H9 (cell line): ENCODE data around the gene TFCP2. TPM values are rescaled to one million over a fixed set of nuclear protein-coding genes. Genes with fewer than 3 reads are reported as not detected.

ENCODE experiments used
- DNase-seq: peaks from one replicate; pipeline ENCODE4 v3.0.0-alpha.2; 2017
- H2AFZ ChIP-seq: one replicate; pipeline ENCODE4 v1.6.1; 2013; ENCODE audit warnings: mild to moderate bottlenecking, low read length, control low read depth, moderate library complexity
- H2AK5ac ChIP-seq: 2 replicates; pipeline ENCODE4 v1.6.1; 2013; ENCODE audit warnings: low read length, control low read depth, mixed read lengths; ENCODE audit not compliant: insufficient read length
- H2BK120ac ChIP-seq: one replicate; pipeline ENCODE4 v1.6.1; 2013; ENCODE audit warnings: low read depth, mild to moderate bottlenecking, low read length, control low read depth, inconsistent platforms; ENCODE audit not compliant: poor library complexity, severe bottlenecking
- H2BK12ac ChIP-seq: 2 replicates; pipeline ENCODE4 v1.6.1; 2013; ENCODE audit warnings: low read length, control low read depth, mixed read lengths, low read depth; ENCODE audit not compliant: insufficient read length
- H2BK15ac ChIP-seq: 2 replicates; pipeline ENCODE4 v1.6.1; 2013; ENCODE audit warnings: low read depth, low read length, control low read depth
- H2BK20ac ChIP-seq: one replicate; pipeline ENCODE4 v1.6.1; 2013; ENCODE audit warnings: low read depth, mild to moderate bottlenecking, low read length, control low read depth, inconsistent platforms; ENCODE audit not compliant: poor library complexity, severe bottlenecking
- H2BK5ac ChIP-seq: 2 replicates; pipeline ENCODE4 v1.6.1; 2013; ENCODE audit warnings: low read length, control low read depth, mixed read lengths; ENCODE audit not compliant: insufficient read length
- H3K14ac ChIP-seq: 2 replicates; pipeline ENCODE4 v1.6.1; 2013; ENCODE audit warnings: low read length, control low read depth; ENCODE audit not compliant: insufficient read depth
- H3K18ac ChIP-seq: 2 replicates; pipeline ENCODE4 v1.6.1; 2013; ENCODE audit warnings: low read depth, mild to moderate bottlenecking, mixed read lengths, low read length, control low read depth; ENCODE audit not compliant: insufficient read length
- H3K23ac ChIP-seq: 2 replicates; pipeline ENCODE4 v1.6.1; 2013; ENCODE audit warnings: low read length, control low read depth, mixed read lengths, low read depth; ENCODE audit not compliant: insufficient read length
- H3K23me2 ChIP-seq: 2 replicates; pipeline ENCODE4 v1.6.1; 2013; ENCODE audit warnings: low read depth, mild to moderate bottlenecking, mixed read lengths, low read length, control low read depth; ENCODE audit not compliant: insufficient read length, poor library complexity, severe bottlenecking
- H3K27ac ChIP-seq: 2 replicates; pipeline ENCODE4 v1.5.1; 2013; ENCODE audit warnings: low read length, control low read depth, mixed read lengths, low read depth; ENCODE audit not compliant: insufficient read length
- H3K27me3 ChIP-seq: 2 replicates; pipeline ENCODE4 v1.6.1; 2013; ENCODE audit warnings: low read length, control low read depth, inconsistent platforms; ENCODE audit not compliant: insufficient read depth
- H3K4ac ChIP-seq: 2 replicates; pipeline ENCODE4 v1.6.1; 2013; ENCODE audit warnings: low read depth, mild to moderate bottlenecking, control low read depth, inconsistent platforms, low read length, moderate library complexity
- H3K4me1 ChIP-seq: 2 replicates; pipeline ENCODE4 v1.6.1; 2013; ENCODE audit warnings: low read length, control low read depth, inconsistent platforms; ENCODE audit not compliant: insufficient read depth
- H3K4me2 ChIP-seq: 2 replicates; pipeline ENCODE4 v1.6.1; 2013; ENCODE audit warnings: low read length, control low read depth, mixed read lengths; ENCODE audit not compliant: insufficient read length, insufficient read depth
- H3K56ac ChIP-seq: 2 replicates; pipeline ENCODE4 v1.6.1; 2013; ENCODE audit warnings: low read depth, mild to moderate bottlenecking, mixed read lengths, low read length, control low read depth; ENCODE audit not compliant: insufficient read length
- H3K79me1 ChIP-seq: 2 replicates; pipeline ENCODE4 v1.6.1; 2013; ENCODE audit warnings: low read depth, mild to moderate bottlenecking, moderate library complexity, low read length, control low read depth, inconsistent platforms; ENCODE audit not compliant: insufficient read depth, poor library complexity, severe bottlenecking
- H3K79me2 ChIP-seq: 2 replicates; pipeline ENCODE4 v1.6.1; 2013; ENCODE audit warnings: low read length, control low read depth, inconsistent platforms; ENCODE audit not compliant: insufficient read depth
- H3K9ac ChIP-seq: 2 replicates; pipeline ENCODE4 v1.6.1; 2013; ENCODE audit warnings: low read length, control low read depth, mixed read lengths; ENCODE audit not compliant: insufficient read length; ENCODE audit errors: extremely low read depth
- H3K9me3 ChIP-seq: one replicate; pipeline ENCODE4 v1.6.1; 2013; ENCODE audit warnings: low read depth, low read length, inconsistent platforms; ENCODE audit not compliant: control insufficient read depth
- H3T11ph ChIP-seq: one replicate; pipeline ENCODE4 v1.6.1; 2013; ENCODE audit warnings: mild to moderate bottlenecking, low read length, control low read depth, inconsistent platforms
- H4K20me1 ChIP-seq: one replicate; pipeline ENCODE4 v1.6.1; 2013; ENCODE audit not compliant: control insufficient read depth, insufficient read length, insufficient read depth
- H4K5ac ChIP-seq: 2 replicates; pipeline ENCODE4 v1.6.1; 2013; ENCODE audit warnings: low read depth, mild to moderate bottlenecking, mixed read lengths, low read length, control low read depth; ENCODE audit not compliant: insufficient read length
- H4K8ac ChIP-seq: replicated peaks from 2 replicates; pipeline ENCODE4 v1.6.1; 2013; ENCODE audit warnings: low read length, control low read depth, mixed read lengths, low read depth; ENCODE audit not compliant: insufficient read length
- H4K91ac ChIP-seq: 2 replicates; pipeline ENCODE4 v1.6.1; 2013; ENCODE audit warnings: low read depth, mild to moderate bottlenecking, moderate library complexity, mixed read lengths, low read length, control low read depth; ENCODE audit not compliant: insufficient read length
- H3K27ac Mint-ChIP-seq, 3 experiments: 2 replicates in 2 of 3; 3 replicates in 1 of 3; pipeline ENCODE4 v1.8.0; 2020 to 2021; ENCODE audit warnings: mixed read lengths in 3 of 3, mild to moderate bottlenecking in 1 of 3, moderate library complexity in 1 of 3
- H3K27me3 Mint-ChIP-seq: 2 replicates; pipeline ENCODE4 v1.8.0; 2021; ENCODE audit warnings: low read depth, mild to moderate bottlenecking, moderate library complexity, mixed read lengths
- H3K36me3 Mint-ChIP-seq, 3 experiments: 2 replicates in 2 of 3; 3 replicates in 1 of 3; pipeline ENCODE4 v1.8.0; 2020 to 2021; ENCODE audit warnings: low read depth in 3 of 3, mixed read lengths in 3 of 3; ENCODE audit not compliant: insufficient read depth in 1 of 3
- H3K4me1 Mint-ChIP-seq, 2 experiments: 2 replicates each; pipeline ENCODE4 v1.8.0; 2020; ENCODE audit warnings: mixed read lengths in 2 of 2
- H3K4me3 Mint-ChIP-seq, 2 experiments: 2 replicates in 1 of 2; 3 replicates in 1 of 2; pipeline ENCODE4 v1.8.0; 2020 to 2021; ENCODE audit warnings: mild to moderate bottlenecking in 2 of 2, mixed read lengths in 2 of 2, moderate library complexity in 1 of 2
- H3K9me3 Mint-ChIP-seq, 2 experiments: 2 replicates in 1 of 2; 3 replicates in 1 of 2; pipeline ENCODE4 v1.8.0; 2020; ENCODE audit warnings: mild to moderate bottlenecking in 2 of 2, mixed read lengths in 2 of 2, moderate library complexity in 1 of 2
- CTCF ChIP-seq: fragments of 200-600 bp; sonication (generic); conservative IDR thresholded peaks from 3 replicates; pipeline ENCODE4 v1.8.0; 2021; ENCODE audit warnings: antibody characterized with exemption, mild to moderate bottlenecking
- WGBS: extraction: QIAGEN DNeasy Blood & Tissue Kit; methylation state at CpG from one replicate; pipeline ENCODE4 v1.1.7; 2013; ENCODE audit warnings: missing lambda C conversion rate, low lambda C conversion rate, mixed read lengths; ENCODE audit not compliant: insufficient read length; ENCODE audit errors: extremely low coverage; 5-methylcytosine and 5-hydroxymethylcytosine counted together
- total RNA-seq: library from RNA; stranded (reverse); gene quantifications from 2 replicates; pipeline ENCODE4 v1.2.1, GENCODE V29; 2021

TFCP2 gene
- total RNA-seq, 1 experiment from 2014 or later, result 27.1 TPM

- no peaks in the 10 kb centered on the region for H3K27me3 Mint-ChIP-seq
- no peak overlapping the region for H3K4ac ChIP-seq
- no peak overlapping the region for H3K18ac ChIP-seq
- H2BK12ac ChIP-seq, result no peak overlapping the region
- H3K9me3 ChIP-seq, result no peaks in the 10 kb centered on the region
- no peak overlapping the region for H4K8ac ChIP-seq
- H3K23me2 ChIP-seq, result no peaks in the 10 kb centered on the region
- H3T11ph ChIP-seq, result no peak overlapping the region
- no peak overlapping the region for H2BK5ac ChIP-seq
- no peak overlapping the region for H4K5ac ChIP-seq
- H3K4me3 Mint-ChIP-seq, result no peak overlapping the region
- H3K4me2 ChIP-seq, result no peak overlapping the region
- H3K79me2 ChIP-seq, result no peaks in the 10 kb centered on the region
- H2AFZ ChIP-seq, result no peak overlapping the region
- no peaks in the 10 kb centered on the region for H4K20me1 ChIP-seq
- no peaks in the 10 kb centered on the region for H3K4me1 Mint-ChIP-seq
- H4K91ac ChIP-seq, result no peak overlapping the region
- no peak overlapping the region; a peak in 1 of 7 replicates for H3K27ac Mint-ChIP-seq
- TF ChIP-seq CTCF, result no peak
- DNase-seq, result no peak
- H3K14ac ChIP-seq, result no peak overlapping the region
- H2BK15ac ChIP-seq, result no peak overlapping the region
- H3K79me1 ChIP-seq, result no peaks in the 10 kb centered on the region
- H3K9ac ChIP-seq, result no peak overlapping the region
- H2BK120ac ChIP-seq, result no peak overlapping the region
- no peaks in the 10 kb centered on the region for H3K27me3 ChIP-seq
- H3K23ac ChIP-seq, result no peak overlapping the region
- no peaks in the 10 kb centered on the region for H3K4me1 ChIP-seq
- H3K56ac ChIP-seq, result no peak overlapping the region
- peaks cover 0 to 10% (median 4%) of the 10 kb centered on the region in 3 experiments; a peak in 5 of 7 replicates for H3K36me3 Mint-ChIP-seq
- no peaks in the 10 kb centered on the region for H3K9me3 Mint-ChIP-seq
- no peak overlapping the region for H3K27ac ChIP-seq
- H2AK5ac ChIP-seq, result no peak overlapping the region
- no CpG with 5 or more reads among the region's 6 CpGs for WGBS
- H2BK20ac ChIP-seq, result no peak overlapping the region
Measured at GRCh38 chr12:51205350-51205749, 32.4 kb upstream of the TFCP2 start.
